GM10266 (cell line): ENCODE results near the gene REEP5.

Source experiments
- DNase-seq: peaks from one replicate; pipeline ENCODE4 v3.0.0; 2012; ENCODE audit errors: extremely low spot score
- CTCF ChIP-seq: IDR thresholded peaks from 2 replicates; pipeline ENCODE4 v1.5.1; 2012; ENCODE audit warnings: mild to moderate bottlenecking, low read depth; ENCODE audit not compliant: control insufficient read depth, insufficient read depth; ENCODE audit errors: missing control alignments

Gene REEP5

GRCh38 chr5:112930082-112930344 lies 8.0 kb upstream of the REEP5 start:
- TF ChIP-seq CTCF, result no peak
- DNase-seq, result no peak

- no peak for TF ChIP-seq CTCF
- DNase-seq, result no peak
Observed at GRCh38 chr5:112929336-112930081, 7.5 kb upstream of the REEP5 start.

- TF ChIP-seq CTCF, result no peak
- no peak for DNase-seq
Observed at GRCh38 chr5:112923988-112924387, 2.0 kb upstream of the REEP5 start.

GRCh38 chr5:112923148-112923917 lies 1.3 kb upstream of the REEP5 start:
- peak; percentile 41 for DNase-seq
- no peak for TF ChIP-seq CTCF

GRCh38 chr5:112921026-112921832 lies 798 bp downstream of the REEP5 start:
- no peak for TF ChIP-seq CTCF
- DNase-seq, result peak; percentile 77

GRCh38 chr5:112919972-112920371 lies 2.1 kb downstream of the REEP5 start:
- no peak for TF ChIP-seq CTCF
- no peak for DNase-seq

GRCh38 chr5:112918679-112919078 lies 3.3 kb downstream of the REEP5 start:
- no peak for TF ChIP-seq CTCF

More at GRCh38 chr5:112918679-112919078, 3.3 kb downstream of the REEP5 start:
- DNase-seq, result no peak
